HG03354 (cell line): Measurements from ENCODE around the gene PMEL.
"Not testable (repeated sequence)": the region's sequence is repeated elsewhere in the genome, so short reads cannot be mapped to it uniquely, and the experiment has no call there.

Source experiments
- ATAC-seq: cut with Tn5 transposase; IDR thresholded peaks from one replicate; pipeline ENCODE4 v1.9.1; 2021; ENCODE audit warnings: mild to moderate bottlenecking; ENCODE audit not compliant: unreplicated experiment, poor library complexity, severe bottlenecking

PMEL gene

GRCh38 chr12:55965941-55966407, at the start of gene PMEL:
TSS of gene PMEL (minus strand) at chr12:55966042. CDS start at chr12:55966011, 31 bp downstream.
- ATAC-seq, result peak; percentile 2

DNA sequence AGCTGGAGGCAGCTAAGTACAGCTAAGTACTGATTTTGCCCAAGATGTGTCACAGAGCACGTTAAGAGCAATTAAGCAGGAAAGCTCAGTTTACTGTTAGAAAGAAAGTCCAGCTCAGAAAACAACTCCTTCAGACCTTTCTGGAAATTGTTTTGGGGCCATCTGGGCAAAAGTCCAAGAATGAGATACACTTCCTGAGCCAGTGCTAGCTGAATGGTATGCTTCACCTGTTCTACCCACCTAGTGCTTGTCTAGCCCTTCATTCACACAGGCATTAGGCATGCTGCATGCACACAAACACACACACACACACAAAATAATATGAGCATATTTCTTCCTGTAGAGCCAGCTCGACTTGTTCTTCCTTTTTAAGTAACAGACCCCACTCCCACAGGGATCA, 48.4 kb upstream of the PMEL start:
- ATAC-seq, result no peak

DNA sequence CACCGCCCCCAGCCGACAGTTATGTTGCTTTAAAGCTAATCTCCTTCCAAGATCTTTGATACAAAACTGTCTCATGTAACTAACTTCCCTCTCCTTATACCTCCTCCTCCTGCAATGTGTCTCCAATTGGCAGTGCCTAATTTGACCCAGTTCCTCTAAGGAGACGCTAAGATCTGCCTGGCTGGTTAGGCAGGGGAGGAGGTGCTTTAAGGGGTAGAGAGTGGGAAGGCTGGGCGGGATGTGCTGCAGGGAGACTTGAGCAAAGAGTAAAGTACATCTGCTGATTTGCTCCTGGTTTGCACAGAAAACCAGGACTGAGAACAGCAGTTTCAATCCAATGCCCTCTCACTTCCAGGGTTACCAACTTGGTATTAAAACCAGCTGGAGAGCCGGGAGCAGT, 47.6 kb upstream of the PMEL start:
- ATAC-seq, result no peak

DNA sequence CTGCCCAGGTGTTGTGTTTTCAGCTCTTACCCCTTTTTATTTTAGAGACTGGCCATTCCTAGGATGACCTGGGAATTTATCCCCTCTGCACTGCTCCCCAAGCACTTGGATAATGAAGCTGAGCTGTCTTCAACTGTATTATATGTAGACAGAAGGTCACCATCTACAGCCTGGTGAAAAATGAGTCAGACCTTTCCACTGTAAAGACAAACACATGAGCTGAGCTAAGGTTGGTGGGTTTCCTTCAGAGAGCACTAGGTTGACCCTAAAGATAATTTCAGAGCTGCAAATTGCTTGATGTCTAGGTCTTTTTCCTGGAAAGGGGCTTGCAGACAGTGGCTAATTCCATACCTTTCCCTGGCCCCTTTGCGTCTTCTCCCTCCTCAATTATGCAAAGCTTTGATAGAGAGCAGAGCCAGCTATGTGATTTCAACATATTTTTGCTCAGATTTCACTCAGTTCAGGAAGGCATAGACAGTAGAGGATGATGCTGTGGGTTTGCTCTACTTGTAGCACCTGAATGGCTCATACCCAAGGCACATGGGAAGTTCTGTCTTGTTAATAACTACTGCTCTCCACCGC, 45.8 kb upstream of the PMEL start:
- ATAC-seq, result no peak

GRCh38 chr12:56010111-56010570, 44.3 kb upstream of the PMEL start:
- no peak for ATAC-seq

- ATAC-seq, result peak; percentile 60
Measured at GRCh38 chr12:56007564-56008559, 42.0 kb upstream of the PMEL start.

GRCh38 chr12:56004211-56004610, 38.4 kb upstream of the PMEL start:
- no peak for ATAC-seq

GRCh38 chr12:56003376-56003775, 37.5 kb upstream of the PMEL start:
- not testable (repeated sequence) for ATAC-seq

GRCh38 chr12:56001487-56002100, 35.8 kb upstream of the PMEL start:
- ATAC-seq, result no peak

- ATAC-seq, result not testable (repeated sequence)
Measured at GRCh38 chr12:55999999-56000540, 34.2 kb upstream of the PMEL start.

GRCh38 chr12:55999522-55999921, 33.7 kb upstream of the PMEL start:
- ATAC-seq, result not testable (repeated sequence)

GRCh38 chr12:55997535-55997859, 31.7 kb upstream of the PMEL start:
- ATAC-seq, result peak; percentile 7

DNA sequence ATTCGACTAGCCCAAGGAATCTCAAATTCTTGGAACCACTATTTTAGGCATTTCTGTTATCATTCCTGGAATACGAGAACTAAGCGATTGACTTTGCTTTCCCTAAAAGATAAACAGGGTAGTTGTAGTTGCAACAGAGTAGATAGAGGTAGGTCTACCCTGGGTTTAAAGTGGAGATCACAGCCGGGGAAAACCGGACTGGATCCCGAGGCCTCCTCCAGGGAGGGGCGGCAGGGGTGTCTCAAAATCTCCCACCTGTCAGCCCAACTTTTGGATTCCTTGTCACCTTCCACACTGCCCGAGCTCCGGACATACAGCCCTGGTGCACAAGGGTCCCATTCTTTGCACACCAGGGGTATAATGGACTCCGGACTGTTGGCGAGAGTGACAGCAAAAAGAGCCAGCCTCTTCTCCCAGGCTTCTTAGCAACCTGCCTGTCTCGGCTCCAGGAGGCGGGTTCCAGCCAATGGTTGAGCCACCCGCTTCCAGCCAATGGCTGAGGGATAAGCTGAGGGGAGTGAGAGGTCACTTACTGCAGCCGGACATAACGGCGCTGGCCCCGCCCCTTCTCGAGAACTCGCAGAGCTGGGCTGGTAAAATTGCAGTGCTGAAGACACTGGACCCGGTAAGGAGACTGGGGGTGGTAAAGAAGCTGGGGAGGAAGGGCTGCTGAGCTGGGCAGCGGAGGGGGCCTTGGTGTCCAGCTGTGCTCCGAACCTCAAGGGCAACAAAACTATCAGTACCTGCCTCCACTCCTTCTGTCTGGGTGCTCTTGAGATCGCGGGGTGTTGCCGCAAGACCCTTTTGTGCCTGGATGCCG, 31.1 kb upstream of the PMEL start, which contains the start of gene SUOX:
Gene SUOX (plus strand): TSS at position 562 of the 820 bp plus-strand sequence. CDS start 4,946 bp downstream, outside the sequence.
- peak; percentile 99 for ATAC-seq

- no peak for ATAC-seq
Measured at GRCh38 chr12:55996201-55996714, 30.4 kb upstream of the PMEL start.

- ATAC-seq, result no peak
Measured at GRCh38 chr12:55995366-55995765, 29.5 kb upstream of the PMEL start.

DNA sequence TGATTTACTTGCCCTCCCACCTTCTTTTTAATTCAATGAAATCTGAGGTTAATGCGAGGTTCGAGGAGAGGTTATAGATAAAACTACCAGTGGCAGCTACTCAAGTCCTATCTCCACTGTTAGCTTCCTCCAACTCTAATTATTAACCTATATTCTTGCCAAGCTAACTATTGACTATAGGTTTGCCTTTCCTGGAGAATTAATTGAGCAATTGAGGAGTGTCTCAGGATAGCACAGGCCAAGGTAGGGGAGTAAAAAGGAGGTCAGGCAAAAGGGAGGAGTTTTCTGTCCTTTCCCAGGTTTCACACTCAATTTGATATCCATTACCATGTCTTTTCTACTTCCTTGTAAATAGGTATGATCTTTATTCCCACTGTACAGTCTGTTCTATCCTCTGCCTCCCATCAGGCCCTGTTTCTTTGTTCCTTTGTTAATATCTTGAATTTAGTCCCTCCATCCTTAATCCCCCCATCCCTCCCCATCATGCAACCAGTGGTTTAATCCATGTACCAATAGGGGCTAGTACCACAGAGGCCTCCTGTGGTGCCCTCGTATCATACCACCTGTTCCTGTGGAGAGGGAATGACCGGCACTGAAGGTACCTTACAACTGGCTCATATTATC, 27.5 kb upstream of the PMEL start:
- no peak for ATAC-seq

DNA sequence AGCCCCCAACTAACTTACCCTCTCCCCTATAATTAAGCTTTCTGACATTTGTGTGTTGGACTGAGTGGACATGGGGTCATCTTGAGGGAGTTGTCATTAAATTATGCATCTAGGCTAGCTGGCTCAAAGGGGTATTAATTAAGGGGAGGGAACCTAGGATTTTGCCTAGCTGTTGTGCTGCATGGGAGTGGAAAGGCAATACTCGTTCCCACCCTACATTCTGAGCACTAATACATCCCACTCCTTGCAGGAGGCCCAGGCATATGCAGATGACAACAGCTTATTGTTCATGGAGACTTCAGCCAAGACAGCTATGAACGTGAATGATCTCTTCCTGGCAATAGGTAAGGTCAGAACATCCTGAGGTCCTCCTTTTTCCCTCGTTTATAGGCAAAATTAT, 25.3 kb upstream of the PMEL start:
- ATAC-seq, result no peak

DNA sequence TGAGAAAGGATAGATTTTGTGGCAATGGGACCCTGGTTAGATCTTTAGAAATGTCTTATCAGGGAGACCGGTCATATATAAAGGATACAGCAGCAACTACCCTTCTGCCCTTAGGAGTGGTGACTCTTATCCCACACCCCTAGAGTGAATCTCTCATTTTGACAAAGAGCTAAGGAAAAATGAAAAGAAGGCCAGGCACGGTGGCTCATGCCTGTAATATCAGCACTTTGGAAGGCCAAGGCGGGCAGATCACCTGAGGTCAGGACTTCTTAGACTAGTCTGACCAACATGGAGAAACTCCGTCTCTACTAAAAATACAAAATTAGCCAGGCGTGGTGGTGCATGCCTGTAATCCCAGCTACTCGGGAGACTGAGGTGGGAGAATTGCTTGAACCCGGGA, 20.1 kb upstream of the PMEL start:
- ATAC-seq, result not testable (repeated sequence)

- no peak for ATAC-seq
Measured at GRCh38 chr12:55985341-55985740, 19.5 kb upstream of the PMEL start.
